Measurements from ENCODE around the gene ZNF488.

DNA sequence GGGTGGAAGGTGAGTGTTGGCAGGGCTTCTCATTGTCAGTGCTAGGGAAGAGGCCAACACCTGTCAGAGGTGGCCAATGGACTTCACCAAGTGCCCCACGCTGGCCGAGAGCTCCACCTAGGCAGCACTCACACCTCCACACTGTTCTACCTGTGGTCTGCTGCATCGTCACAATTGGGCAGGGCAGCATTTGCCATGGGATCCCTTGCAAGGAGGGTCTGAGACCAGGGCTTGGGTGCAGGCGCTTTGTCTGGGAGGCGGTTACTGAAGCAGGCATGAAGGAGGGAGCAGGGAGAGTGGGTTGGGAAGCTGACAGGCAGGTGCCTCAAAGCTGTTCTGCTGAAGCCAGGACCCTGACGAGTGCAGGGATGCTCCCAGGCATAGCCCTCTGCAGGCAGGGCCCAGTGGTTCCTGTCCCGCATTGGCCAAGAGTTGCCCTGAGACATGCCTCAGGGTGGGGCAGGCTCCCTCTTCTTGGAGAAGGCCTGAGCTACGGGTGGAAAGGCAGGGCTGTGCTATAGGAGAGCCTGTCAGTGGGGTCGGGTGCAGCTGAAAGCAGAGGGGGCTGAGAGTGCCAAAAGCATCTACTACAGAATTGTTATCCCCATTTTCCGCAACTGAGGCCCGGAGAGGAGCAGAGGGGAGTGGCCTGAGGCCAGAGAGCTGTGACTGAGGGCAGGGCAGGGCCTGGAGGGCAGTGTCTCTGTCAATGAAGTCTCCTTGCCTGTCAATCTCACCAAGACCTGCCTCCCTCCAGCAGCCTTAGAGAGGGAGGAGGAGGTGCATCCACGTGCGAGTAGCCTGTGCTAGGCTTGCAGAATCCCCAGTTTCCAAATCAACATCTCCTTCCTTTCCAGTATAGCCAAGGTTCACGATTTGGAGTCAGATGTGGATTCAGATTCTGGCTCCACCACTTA lies 31.9 kb downstream of the ZNF488 start:
- TF ChIP-seq CTCF (conservative IDR thresholded peaks at IDR 0.05; ENCODE audit: low read length): no peak
- no peak for TF ChIP-seq EZH2phosphoT487 (IDR thresholded peaks at IDR 0.05; ENCODE audit: borderline replicate concordance)

Measured in Loucy (cell line).